Upper lobe of left lung (tissue), 4 donors: Measurements from ENCODE around the gene PSME4.

Experiments
- POLR2A ChIP-seq, 4 donors: fragments of 450-650 bp; IDR thresholded peaks; one replicate each; pipeline ENCODE4 v1.5.1; 2016 to 2017; ENCODE audit warnings: antibody characterized with exemption in 4 of 4, mild to moderate bottlenecking in 2 of 4
- POLR2AphosphoS5 ChIP-seq, 2 donors: sonication (generic); formaldehyde crosslinking; IDR thresholded peaks; one replicate each; pipeline ENCODE4 v1.5.1; 2017; ENCODE audit warnings: antibody characterized with exemption in 2 of 2
- TF ChIP-seq, protein P1 (sequence below), 6 experiments: fragments of 450-650 bp in 4 of 6; fragments of 200-600 bp in 2 of 6; sonication (generic) in 2 of 6; IDR thresholded peaks; one replicate each; pipeline ENCODE4 v1.5.1; 2016 to 2019; ENCODE audit warnings: antibody characterized with exemption in 6 of 6

DNA sequence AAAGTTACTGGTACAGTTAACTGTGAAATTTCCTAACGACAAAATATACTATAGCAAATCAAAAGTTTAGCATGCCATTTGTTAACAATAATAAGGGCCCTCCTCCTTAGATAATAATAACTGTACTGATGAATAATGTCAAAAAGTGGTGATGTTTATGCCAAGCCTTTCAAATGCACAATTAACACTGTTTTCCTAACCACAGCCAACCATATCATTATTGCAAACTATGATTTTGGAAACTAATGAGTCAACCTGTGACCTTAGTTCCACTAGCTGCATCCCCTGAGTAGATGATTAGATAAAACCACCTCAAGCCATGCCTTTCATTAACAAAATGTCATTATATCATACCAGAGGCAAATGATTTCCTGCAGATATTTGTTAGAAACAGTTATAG, 85.9 kb downstream of the PSME4 start:
- TF ChIP-seq, protein P1, sequence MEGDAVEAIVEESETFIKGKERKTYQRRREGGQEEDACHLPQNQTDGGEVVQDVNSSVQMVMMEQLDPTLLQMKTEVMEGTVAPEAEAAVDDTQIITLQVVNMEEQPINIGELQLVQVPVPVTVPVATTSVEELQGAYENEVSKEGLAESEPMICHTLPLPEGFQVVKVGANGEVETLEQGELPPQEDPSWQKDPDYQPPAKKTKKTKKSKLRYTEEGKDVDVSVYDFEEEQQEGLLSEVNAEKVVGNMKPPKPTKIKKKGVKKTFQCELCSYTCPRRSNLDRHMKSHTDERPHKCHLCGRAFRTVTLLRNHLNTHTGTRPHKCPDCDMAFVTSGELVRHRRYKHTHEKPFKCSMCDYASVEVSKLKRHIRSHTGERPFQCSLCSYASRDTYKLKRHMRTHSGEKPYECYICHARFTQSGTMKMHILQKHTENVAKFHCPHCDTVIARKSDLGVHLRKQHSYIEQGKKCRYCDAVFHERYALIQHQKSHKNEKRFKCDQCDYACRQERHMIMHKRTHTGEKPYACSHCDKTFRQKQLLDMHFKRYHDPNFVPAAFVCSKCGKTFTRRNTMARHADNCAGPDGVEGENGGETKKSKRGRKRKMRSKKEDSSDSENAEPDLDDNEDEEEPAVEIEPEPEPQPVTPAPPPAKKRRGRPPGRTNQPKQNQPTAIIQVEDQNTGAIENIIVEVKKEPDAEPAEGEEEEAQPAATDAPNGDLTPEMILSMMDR (IDR thresholded peaks at IDR 0.05): no peak
- TF ChIP-seq POLR2A (IDR thresholded peaks at IDR 0.05) (no peak), POLR2AphosphoS5 (IDR thresholded peaks at IDR 0.05) (no peak)
